SK-N-SH treated with all-trans-retinoic acid at 6 μM for 48 hours (cell line): ENCODE measurements around the gene OCIAD2.

Experiments used
- ARNTL ChIP-seq: fragments of 450-650 bp; formaldehyde crosslinking; IDR thresholded peaks from 2 replicates; pipeline ENCODE4 v1.5.0; 2020; ENCODE audit warnings: low read depth, mild to moderate bottlenecking, moderate library complexity, borderline replicate concordance
- BACH2 ChIP-seq: fragments of 250-450 bp; sonication (Bioruptor Pico); IDR thresholded peaks from 2 replicates; pipeline ENCODE4 v1.9.0; 2021; ENCODE audit warnings: mild to moderate bottlenecking, borderline replicate concordance
- CREB5 ChIP-seq: fragments of 250-450 bp; sonication (Bioruptor Pico); IDR thresholded peaks from 2 replicates; pipeline ENCODE4 v1.5.1; 2020; ENCODE audit warnings: low read depth, mild to moderate bottlenecking, moderate library complexity
- CSRNP3 ChIP-seq: fragments of 250-450 bp; sonication (Bioruptor Pico); IDR thresholded peaks from 2 replicates; pipeline ENCODE4 v1.5.1; 2021; ENCODE audit warnings: mild to moderate bottlenecking, moderate library complexity
- ESRRG ChIP-seq: fragments of 250-450 bp; sonication (Bioruptor Pico); IDR thresholded peaks from 2 replicates; pipeline ENCODE4 v1.6.1; 2021; ENCODE audit warnings: mild to moderate bottlenecking
- GLIS3 ChIP-seq: fragments of 250-450 bp; sonication (Bioruptor Pico); IDR thresholded peaks from 2 replicates; pipeline ENCODE4 v1.5.0; 2020; ENCODE audit warnings: mild to moderate bottlenecking, moderate library complexity
- PATZ1 ChIP-seq: fragments of 250-450 bp; sonication (Bioruptor Pico); IDR thresholded peaks from 2 replicates; pipeline ENCODE4 v1.8.0; 2020; ENCODE audit warnings: mild to moderate bottlenecking, moderate library complexity, borderline replicate concordance
- POU6F1 ChIP-seq: fragments of 250-450 bp; sonication (Bioruptor Pico); IDR thresholded peaks from 2 replicates; pipeline ENCODE4 v1.8.0; 2021; ENCODE audit warnings: low read depth, mild to moderate bottlenecking, moderate library complexity, borderline replicate concordance
- TSHZ2 ChIP-seq: fragments of 250-450 bp; sonication (Bioruptor Pico); IDR thresholded peaks from 2 replicates; pipeline ENCODE4 v1.5.0; 2020; ENCODE audit warnings: mild to moderate bottlenecking, moderate library complexity
- ZC3H10 ChIP-seq: fragments of 250-450 bp; sonication (Bioruptor Pico); IDR thresholded peaks from 2 replicates; pipeline ENCODE4 v1.5.1; 2021; ENCODE audit warnings: mild to moderate bottlenecking, moderate library complexity
- ZFP3 ChIP-seq: fragments of 250-450 bp; sonication (Bioruptor Pico); IDR thresholded peaks from 2 replicates; pipeline ENCODE4 v1.5.0; 2020; ENCODE audit warnings: mild to moderate bottlenecking, moderate library complexity
- ZNF70 ChIP-seq: fragments of 450-650 bp; formaldehyde crosslinking; IDR thresholded peaks from 2 replicates; pipeline ENCODE4 v1.5.0; 2020; ENCODE audit warnings: mild to moderate bottlenecking, moderate library complexity
- ZNF8 ChIP-seq: fragments of 450-650 bp; formaldehyde crosslinking; IDR thresholded peaks from 2 replicates; pipeline ENCODE4 v1.5.0; 2020; ENCODE audit warnings: mild to moderate bottlenecking, moderate library complexity

GRCh38 chr4:48904541-48905142, 1.9 kb downstream of the OCIAD2 start:
- TF ChIP-seq ARNTL (CRISPR knock-in tag) (no peak), ZNF70 (CRISPR knock-in tag) (no peak), ESRRG (CRISPR knock-in tag) (no peak), CSRNP3 (no peak), ZNF8 (CRISPR knock-in tag) (no peak), TSHZ2 (CRISPR knock-in tag) (no peak), PATZ1 (CRISPR knock-in tag) (no peak), POU6F1 (CRISPR knock-in tag) (no peak), ZC3H10 (no peak), GLIS3 (CRISPR knock-in tag) (no peak), ZFP3 (CRISPR knock-in tag) (no peak), BACH2 (CRISPR knock-in tag) (no peak), CREB5 (CRISPR knock-in tag) (no peak)
